SU-DHL-6 (cell line): ENCODE measurements around the gene PDE4D.

Experiments
- CTCF ChIP-seq: fragments of 200-600 bp; sonication (generic); IDR thresholded peaks from one replicate; pipeline ENCODE4 v1.5.1; 2017; ENCODE audit warnings: antibody characterized with exemption, mild to moderate bottlenecking, low read length, moderate library complexity; ENCODE audit not compliant: insufficient read depth, poor library complexity, severe bottlenecking
- EZH2phosphoT487 ChIP-seq: fragments of 200-600 bp; sonication (generic), shearing (Covaris generic); conservative IDR thresholded peaks from 2 replicates; pipeline ENCODE4 v1.6.1; 2018; ENCODE audit warnings: mild to moderate bottlenecking, antibody characterized with exemption, low read length, moderate library complexity, mixed read lengths

- TF ChIP-seq CTCF: no peak
- TF ChIP-seq EZH2phosphoT487: no peak
These were observed 76.0 kb downstream of the PDE4D start for GRCh38 chr5:59817536-59817935.
